Measurements from ENCODE around the gene AGPAT4.

The AGPAT4 gene

DNA sequence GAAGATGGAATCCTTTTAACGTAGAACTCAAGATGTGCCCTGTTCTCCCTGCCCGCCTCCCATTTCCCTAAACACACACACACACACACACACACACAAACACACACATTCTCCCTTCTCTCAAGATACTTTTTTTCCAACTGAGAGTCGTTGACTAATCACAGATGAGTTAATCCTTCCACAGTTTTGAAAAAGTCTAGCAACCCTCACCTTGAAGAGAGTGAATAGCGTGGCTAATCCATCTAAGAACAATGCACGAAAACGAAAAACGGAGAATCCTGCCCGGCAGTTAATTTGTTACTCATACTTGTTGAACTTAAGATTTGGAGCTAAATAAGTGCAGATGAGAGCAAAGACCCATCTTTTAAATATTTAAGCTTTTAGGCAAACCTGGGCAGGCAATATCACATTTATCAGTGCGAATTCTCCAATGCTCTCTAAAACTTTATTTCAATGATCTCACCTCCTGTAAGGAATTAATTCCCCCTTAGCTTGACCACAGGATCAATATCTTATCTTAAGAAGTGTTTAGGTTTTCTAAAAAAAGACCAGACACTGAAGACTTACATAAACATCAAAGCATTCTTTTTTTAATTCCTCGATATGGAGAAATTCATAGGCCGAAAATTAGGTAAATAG is 1.1 kb downstream of the AGPAT4 start:
- FAIRE-seq (no peak), DNase-seq (ENCODE audit: insufficient read length, low spot score) (no peak)
- TF ChIP-seq POLR2A (IDR thresholded peaks at IDR 0.05; ENCODE audit: low read depth, low read length), result no peak

- DNase-seq (ENCODE audit: insufficient read length, low spot score) (no peak), FAIRE-seq (no peak)
- no peak for TF ChIP-seq POLR2A (IDR thresholded peaks at IDR 0.05; ENCODE audit: low read depth, low read length)
Observed at GRCh38 chr6:161271343-161272030, 2.4 kb downstream of the AGPAT4 start.

GRCh38 chr6:161270116-161270515 is 3.7 kb downstream of the AGPAT4 start:
- no peak for FAIRE-seq
- DNase-seq (ENCODE audit: insufficient read length, low spot score), result no peak
- no peak for TF ChIP-seq POLR2A (IDR thresholded peaks at IDR 0.05; ENCODE audit: low read depth, low read length)

GRCh38 chr6:161269310-161269709 is 4.6 kb downstream of the AGPAT4 start:
- no peak for DNase-seq (ENCODE audit: insufficient read length, low spot score)
- no peak for TF ChIP-seq POLR2A (IDR thresholded peaks at IDR 0.05; ENCODE audit: low read depth, low read length)
- FAIRE-seq, result no peak

GRCh38 chr6:161268531-161269210 is 5.2 kb downstream of the AGPAT4 start:
- FAIRE-seq (no peak), DNase-seq (ENCODE audit: insufficient read length, low spot score) (no peak)
- TF ChIP-seq POLR2A (IDR thresholded peaks at IDR 0.05; ENCODE audit: low read depth, low read length), result no peak

DNA sequence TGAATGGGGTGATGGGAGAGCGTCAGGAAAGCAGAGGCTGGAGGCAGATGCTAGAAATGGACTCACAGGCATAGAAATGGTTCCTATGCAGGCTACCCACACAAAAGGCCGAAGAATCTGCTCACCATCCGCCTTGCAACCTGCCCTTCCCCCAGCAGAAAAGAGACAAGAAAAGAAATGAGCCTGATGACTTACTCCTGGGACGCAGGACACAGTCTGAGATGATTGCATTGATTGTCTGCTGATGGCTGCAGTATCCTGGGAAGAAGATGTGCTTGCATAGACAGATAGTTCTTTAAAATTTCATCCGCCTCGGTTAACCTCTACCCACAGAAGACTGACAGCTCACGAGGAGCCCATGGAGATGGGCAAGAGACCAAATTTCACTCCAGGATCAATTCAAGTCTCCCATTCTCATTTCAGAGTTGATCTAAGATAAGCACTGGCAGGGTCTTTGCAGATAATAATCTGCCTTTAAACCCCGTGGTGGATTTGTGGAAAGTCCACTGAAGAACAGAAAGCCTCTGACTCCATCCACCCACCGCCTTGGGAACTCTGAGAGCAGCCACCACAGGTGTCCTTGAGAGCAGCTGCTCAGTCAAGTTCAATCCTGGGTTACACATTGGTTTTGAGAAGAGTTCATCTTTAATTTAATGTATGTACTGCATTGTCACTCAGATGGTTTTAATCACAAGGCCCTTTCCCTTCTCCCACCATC is 7.2 kb downstream of the AGPAT4 start:
- DNase-seq (ENCODE audit: insufficient read length, low spot score) (no peak), FAIRE-seq (no peak)
- no peak for TF ChIP-seq POLR2A (IDR thresholded peaks at IDR 0.05; ENCODE audit: low read depth, low read length)

GRCh38 chr6:161265975-161266374 is 7.9 kb downstream of the AGPAT4 start:
- FAIRE-seq (no peak), DNase-seq (ENCODE audit: insufficient read length, low spot score) (peak; percentile 25)
- TF ChIP-seq POLR2A (IDR thresholded peaks at IDR 0.05; ENCODE audit: low read depth, low read length), result no peak

DNA sequence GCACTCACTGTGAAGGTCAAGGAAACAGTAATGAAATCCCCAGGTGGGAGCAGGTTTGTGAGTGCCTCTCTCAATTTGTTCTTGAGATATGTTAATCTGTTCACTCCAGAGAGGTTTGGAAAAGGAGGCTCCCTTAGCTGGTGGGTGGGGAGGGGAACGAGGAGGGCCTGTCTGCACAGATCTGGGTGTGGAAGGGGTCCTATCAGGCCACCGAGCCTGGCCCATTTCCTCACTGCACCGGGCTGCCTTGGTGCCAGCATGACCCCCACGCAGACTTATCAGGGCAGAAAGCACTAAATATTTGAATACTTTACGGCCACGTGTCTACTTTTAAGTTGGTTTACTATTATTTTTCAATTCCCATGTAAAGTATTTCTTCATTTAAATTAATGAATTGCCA is 8.3 kb downstream of the AGPAT4 start:
- DNase-seq (ENCODE audit: insufficient read length, low spot score) (no peak), FAIRE-seq (no peak)
- no peak for TF ChIP-seq POLR2A (IDR thresholded peaks at IDR 0.05; ENCODE audit: low read depth, low read length)

- DNase-seq (ENCODE audit: insufficient read length, low spot score) (no peak), FAIRE-seq (no peak)
- no peak for TF ChIP-seq POLR2A (IDR thresholded peaks at IDR 0.05; ENCODE audit: low read depth, low read length)
Observed at GRCh38 chr6:161264181-161264580, 9.7 kb downstream of the AGPAT4 start.

- no peak for DNase-seq (ENCODE audit: insufficient read length, low spot score)
- no peak for TF ChIP-seq POLR2A (IDR thresholded peaks at IDR 0.05; ENCODE audit: low read depth, low read length)
- no peak for FAIRE-seq
Observed at GRCh38 chr6:161261816-161262215, 12.0 kb downstream of the AGPAT4 start.

DNA sequence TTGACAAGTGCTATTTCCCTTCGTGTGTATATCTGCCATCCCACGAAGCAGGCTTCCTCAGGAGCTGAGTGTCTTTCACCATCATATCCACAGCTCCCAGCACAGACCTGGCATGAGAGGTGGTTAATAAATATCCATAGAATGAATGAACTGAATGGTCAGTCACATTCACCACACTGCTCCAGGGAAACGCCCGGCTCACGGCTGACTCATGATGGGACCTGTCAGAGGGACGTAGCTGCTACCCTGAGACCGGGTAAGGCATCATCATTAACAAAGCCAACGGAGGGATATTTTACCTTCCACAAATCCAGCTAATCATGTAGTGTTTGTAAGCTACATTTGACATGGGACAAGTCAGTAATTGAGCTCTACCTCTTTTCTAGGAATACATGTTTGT is 12.5 kb downstream of the AGPAT4 start:
- TF ChIP-seq POLR2A (IDR thresholded peaks at IDR 0.05; ENCODE audit: low read depth, low read length), result no peak
- no peak for FAIRE-seq
- peak; percentile 49 for DNase-seq (ENCODE audit: insufficient read length, low spot score)

DNA sequence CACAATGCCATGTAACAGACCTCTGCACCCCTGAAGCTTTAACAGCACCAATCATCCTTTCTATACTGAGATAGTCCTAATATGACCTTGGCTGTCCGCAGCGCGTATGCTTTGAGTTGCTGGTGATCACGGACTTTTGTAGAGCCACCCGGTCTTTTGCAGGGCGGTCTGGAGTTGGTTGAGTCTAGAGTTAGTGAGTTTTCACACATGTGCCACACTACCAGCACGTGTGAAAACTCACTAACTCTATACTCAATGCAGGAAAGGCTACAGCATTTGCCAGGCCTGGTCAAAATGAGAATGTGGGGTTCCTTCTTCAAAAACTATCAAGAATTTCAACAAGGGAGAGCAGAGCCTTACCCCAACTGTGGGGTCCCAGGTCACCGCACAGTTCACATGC is 14.6 kb downstream of the AGPAT4 start:
- no peak for FAIRE-seq
- no peak for DNase-seq (ENCODE audit: insufficient read length, low spot score)
- no peak for TF ChIP-seq POLR2A (IDR thresholded peaks at IDR 0.05; ENCODE audit: low read depth, low read length)

- peak; percentile 43 for FAIRE-seq
- DNase-seq (ENCODE audit: insufficient read length, low spot score), result peak; percentile 47
- TF ChIP-seq POLR2A (IDR thresholded peaks at IDR 0.05; ENCODE audit: low read depth, low read length), result no peak
Observed at GRCh38 chr6:161257793-161258457, 15.9 kb downstream of the AGPAT4 start.

DNA sequence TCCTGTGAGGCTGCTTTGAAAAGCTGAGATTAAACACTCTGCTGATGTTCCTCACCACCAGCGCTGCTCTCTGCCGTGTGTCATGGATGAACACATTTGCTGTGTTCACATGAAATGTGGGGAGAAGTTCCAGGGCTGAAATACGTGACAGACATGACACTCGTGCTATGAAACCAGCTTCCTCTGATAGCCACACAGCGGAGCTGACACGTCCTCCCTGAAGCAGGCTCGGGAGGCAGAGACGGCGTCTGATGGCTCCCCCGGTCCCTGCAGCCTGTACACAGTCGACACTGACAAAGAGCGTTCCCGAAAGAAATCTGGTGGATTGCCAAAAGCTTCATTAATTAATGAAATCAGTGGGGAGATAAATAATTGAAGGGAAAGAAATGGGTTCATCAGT is 17.5 kb downstream of the AGPAT4 start:
- no peak for DNase-seq (ENCODE audit: insufficient read length, low spot score)
- FAIRE-seq, result no peak
- no peak for TF ChIP-seq POLR2A (IDR thresholded peaks at IDR 0.05; ENCODE audit: low read depth, low read length)

Measured in H54 (cell line).